SK-MEL-5 (cell line): ENCODE results near the gene BLOC1S4. TPM values are rescaled to one million over a fixed set of nuclear protein-coding genes. Genes with fewer than 3 reads are reported as not detected.

Source experiments
- DNase-seq: peaks from one replicate; pipeline ENCODE4 v3.0.0-alpha.2; 2016; ENCODE audit warnings: low read depth, low spot score
- in situ Hi-C: cut with HindIII; loops from 2 replicates; pipeline ENCODE4 v1.10.0; 2016; ENCODE audit warnings: low sequenced_read_pairs, high pct_unique_total_duplicates, low pct_unique_long_range_greater_than_20kb
- total RNA-seq: library from RNA; depleted of rRNA; stranded (reverse); fragments of >200 nt; shearing (Covaris generic); gene quantifications from 2 replicates; pipeline ENCODE4 v1.2.3, GENCODE V29; 2014

BLOC1S4 gene
- total RNA-seq, 1 experiment from 2014 or later = 12.9 TPM

DNA sequence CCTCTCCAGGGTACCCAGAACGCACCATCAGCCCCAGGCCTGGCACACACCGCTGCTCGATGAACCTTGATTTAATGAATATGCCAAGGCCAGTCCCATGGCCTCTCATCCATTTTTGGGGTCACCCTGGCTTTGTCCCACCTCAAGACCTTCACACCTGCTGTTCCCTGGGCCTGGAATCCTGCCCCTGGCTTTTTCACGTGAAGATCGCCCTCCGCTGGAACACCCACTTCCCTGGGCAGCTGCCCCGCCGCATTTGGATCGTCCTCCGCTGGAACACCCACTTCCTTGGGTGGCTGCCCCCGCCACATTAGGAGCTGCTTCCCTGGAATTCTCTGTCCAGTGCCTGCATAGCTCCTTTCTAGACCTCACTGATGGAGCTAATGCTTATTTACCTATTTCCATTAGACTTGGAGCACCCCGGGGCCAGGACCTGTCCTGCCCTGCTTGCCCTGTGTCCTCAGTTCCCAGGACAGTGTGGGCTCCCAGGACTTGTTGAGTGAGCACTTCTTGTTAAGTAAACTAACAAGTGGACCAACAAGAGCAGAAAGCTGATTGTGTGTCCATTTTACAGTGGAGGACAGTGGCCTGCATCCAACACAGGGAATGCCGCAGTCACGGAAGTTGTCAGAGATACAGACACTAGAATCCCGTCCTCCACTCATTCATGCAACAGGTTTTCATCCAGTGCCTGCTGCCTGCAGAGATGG lies 12.5 kb downstream of the BLOC1S4 start:
- in situ Hi-C loops = no loop called here
- DNase-seq = no peak

DNA sequence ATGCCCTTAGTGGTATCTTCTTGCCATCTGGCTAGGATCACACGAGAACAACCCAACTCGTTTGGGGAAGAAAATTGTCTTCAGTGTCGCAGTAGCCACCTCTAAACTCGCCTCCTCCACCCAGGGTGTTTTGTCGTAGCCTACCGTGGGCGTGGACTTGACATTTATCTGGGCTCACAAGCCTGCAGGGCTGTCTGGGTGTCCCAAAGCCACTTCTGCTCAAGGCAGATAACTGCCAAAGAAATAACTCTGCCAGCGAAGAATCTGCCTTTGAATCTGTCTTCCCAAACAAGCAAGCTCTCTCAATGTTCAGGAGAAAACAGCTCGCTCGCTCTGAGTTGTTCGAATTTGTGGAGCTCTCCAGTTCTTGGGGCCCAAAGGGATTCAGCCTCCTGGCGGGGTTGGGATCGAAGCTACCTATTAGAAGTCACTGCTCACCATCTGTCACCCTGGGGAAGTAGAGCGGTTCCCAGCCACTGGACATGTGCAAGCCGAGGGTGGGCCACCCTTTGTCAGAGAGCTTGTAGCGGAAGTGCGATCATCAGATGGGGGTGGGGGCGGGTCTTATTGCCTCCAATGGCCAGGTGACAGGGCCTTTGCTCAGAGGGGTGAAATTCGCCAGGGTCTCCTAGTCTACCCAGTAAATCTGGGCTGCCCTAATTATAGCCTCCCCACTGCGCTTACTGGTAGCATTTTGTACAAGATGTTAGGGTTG lies 14.8 kb downstream of the BLOC1S4 start:
- DNase-seq = no peak
- in situ Hi-C loops = no loop called here

DNA sequence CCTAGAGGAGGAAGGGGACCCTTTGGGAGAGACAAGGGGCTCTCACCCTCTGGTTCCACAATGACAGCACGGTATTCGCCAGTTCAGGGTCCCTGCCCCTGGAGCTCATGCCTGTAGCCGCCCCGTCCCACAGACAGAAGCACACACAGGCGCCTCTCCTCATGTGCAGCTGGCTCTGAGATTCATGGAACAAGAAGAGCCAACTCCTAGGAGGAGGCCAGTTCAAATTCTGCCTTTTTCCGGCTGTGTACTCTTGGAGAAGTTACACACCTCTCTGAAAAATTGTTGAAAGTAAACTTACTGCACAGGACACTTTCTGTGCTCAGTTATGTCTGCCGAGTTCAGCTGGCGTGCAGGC lies 15.3 kb downstream of the BLOC1S4 start:
- DNase-seq = no peak
- in situ Hi-C loops = no loop called here

DNA sequence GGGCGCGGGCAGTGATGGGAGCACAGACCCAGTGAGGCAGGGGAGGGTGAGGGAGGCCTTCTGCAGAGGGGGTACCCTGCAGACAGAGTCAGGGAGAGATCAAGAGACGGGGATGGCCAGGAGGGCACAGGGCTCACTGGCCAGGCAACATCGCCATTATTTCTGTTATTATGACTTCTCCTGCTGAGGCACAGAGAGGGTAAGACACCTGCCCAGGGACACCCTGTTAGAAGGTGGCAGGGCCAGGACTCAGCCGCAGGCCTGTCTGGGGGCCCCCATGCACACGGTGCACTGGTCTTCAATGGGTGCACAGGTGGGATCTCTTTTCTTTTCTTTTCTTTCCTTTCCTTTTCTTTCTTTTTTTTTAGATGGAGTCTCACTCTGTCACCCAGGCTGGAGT lies 15.8 kb downstream of the BLOC1S4 start:
- in situ Hi-C loops = no loop called here
- DNase-seq = no peak

DNA sequence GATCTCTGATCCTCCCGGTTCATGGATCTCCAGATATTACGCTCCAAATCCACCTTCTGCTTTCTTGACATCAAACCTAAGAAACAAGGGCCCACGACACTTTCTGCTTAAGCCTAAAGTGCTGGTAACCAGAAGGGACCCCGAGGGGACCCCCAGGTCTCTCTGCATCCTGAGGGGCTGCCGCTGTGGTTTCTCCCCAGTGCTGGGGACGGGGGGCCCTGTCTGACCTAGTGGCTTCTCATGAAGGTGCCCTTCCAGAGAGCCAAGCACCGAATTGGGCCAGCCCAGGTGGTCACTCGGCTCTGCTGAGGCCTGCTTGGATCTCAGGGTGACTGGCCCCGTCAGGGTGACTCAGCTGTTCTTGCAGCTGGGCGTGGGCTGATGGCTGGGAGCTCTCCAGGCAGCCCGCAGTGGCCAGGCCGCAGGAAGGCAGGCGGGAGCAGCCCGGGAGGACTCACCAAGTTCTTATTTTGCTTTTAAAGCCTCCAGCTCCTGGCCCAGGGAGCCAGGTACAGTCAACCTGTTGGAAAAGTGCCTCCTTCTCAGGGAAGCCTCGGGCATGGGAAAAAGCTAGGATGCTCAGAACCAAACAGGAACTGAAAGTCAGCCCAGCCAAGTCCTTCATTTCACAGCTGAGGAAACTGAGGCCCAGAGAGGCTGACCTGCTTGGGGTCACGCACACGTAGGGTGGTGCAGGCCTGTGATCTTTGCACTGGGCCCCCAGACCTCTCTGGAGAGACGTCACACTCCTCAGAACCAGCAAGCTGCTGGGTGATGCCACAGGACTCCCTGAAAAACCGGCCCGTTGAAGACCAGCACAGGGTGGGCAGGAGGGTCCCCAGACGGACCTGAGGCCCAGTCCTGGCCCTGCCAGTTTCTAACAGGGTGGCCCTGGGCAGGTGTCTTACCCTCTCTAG lies 16.7 kb downstream of the BLOC1S4 start:
- DNase-seq = no peak
- in situ Hi-C loops = no loop called here

DNA sequence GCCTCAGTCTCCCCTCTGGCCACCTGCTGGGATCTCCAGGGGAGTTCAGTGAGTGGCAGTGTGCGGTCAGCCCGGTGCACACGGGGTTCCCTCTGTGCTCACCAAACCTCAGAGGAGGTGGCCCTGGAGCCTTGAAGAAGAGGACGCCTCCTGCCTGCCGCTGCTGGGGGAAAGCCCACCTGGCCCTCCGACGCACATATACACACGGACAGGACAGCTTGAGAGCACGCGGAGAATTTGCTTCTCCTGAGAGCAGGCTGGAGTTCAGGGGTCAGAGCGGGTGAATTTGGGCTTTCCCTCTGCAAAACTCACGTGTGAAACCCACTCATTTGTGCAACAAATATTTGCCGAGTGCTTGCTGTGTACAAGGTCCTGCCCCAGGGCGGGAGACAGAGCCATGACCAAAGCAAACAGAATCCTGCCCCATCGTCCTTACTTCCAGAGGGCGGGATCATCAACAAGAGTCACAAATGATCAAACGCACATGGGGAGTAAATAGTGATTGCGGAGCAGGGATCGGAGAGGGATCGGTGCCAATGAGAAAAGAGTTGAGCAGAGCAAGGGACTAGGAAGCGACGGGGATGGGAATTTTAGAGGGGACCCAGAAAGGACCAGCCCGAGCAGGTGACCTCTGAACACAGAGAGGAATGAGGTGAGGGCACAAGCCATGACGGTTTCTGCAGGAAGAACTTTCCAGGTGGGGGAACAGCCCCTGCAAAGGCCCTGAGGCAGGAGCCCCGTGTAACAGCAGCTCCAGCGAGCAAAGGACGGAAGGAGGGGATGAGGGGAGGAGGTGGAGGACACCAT lies 17.6 kb downstream of the BLOC1S4 start:
- in situ Hi-C loops = no loop called here

DNA sequence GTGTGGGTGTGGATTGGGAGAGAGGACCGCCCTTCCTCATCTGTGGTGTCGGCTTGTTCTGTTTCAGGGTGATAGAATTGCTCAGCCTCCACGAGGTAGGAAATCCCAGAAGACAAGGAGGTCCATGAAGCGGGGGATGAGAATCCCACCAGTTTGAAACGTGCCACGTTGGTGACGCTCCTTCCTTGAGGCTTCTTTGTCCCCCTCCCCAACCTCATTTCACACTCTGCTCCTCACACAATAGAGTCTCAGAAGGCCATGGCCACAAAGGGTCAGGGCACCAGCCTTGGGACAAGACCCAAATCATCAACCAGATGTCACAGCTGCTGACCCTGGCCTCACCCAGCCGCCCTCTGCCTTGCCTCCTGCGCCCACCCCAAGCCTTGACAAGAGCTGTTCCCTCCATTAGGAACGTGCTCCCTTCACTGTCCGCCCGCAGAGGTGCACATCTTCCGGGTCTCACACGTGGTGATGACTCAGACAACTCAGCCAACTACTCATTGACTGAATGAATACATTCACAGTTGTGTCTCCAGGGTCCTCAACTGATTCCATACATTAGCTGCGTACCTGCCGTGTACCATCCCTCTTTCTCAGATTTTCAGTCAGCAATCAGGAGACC lies 18.3 kb downstream of the BLOC1S4 start:
- peak; percentile 58 for DNase-seq
- in situ Hi-C loops = no loop called here

More for the DNA sequence above, 17.6 kb downstream of the BLOC1S4 start:
- no peak for DNase-seq

DNA sequence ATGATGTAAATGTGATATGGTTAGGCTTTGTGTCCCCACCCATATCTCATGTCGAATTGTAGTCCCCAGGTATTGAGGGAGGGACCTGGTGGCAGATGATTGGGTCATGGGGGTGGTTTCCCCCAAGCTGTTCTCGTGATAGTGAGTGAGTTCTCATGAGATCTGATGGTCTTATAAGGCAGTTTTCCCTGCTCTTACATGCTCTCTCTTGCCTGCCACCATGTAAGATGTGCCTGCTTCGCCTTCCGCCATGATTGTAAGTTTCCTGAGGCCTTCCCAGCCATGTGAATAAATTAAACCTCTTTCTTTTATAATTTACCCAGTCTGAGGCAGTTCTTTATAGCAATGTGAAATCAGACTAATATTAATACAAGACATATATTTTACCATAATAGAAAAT lies 23.9 kb downstream of the BLOC1S4 start:
- DNase-seq = no peak
- in situ Hi-C loops = no loop called here

DNA sequence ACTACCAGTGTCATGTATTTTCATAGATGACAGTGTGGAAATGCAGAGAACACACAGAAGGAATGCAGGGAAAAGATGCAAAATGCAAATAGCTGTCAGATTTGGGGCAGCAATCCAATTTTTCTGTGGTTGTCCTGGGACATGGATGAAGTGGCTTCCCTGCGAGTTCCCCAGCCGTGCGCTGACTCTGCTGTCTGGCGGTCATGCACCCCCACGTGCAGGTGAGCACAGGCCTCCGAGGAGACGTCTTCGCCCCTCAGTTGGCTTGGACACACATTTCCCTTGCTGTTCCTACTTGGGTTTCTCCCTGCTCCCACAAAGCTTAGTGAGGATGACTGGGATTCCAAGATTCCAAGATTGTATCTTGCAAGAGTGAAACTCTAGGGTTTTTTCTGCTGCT lies 24.4 kb downstream of the BLOC1S4 start:
- in situ Hi-C loops = no loop called here
- no peak for DNase-seq

DNA sequence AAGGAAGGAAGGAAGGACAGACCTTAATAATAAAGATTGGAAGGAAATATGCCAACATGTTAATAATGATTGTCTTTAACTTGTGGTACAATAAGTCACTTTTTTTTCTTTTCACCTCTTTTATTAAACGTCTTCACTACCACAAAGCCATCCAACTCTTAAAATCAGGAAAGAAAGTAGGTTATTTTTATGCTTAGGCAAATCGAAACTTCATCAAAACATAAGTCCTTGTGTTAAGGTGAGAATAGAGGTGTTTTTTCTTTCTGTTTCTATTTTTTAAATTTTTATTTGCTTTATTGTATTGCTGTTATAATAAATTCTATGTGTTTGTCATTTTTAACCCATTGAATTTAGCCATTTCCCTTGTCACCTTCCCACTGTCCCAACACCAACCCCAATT lies 26.5 kb downstream of the BLOC1S4 start:
- no peak for DNase-seq

DNA sequence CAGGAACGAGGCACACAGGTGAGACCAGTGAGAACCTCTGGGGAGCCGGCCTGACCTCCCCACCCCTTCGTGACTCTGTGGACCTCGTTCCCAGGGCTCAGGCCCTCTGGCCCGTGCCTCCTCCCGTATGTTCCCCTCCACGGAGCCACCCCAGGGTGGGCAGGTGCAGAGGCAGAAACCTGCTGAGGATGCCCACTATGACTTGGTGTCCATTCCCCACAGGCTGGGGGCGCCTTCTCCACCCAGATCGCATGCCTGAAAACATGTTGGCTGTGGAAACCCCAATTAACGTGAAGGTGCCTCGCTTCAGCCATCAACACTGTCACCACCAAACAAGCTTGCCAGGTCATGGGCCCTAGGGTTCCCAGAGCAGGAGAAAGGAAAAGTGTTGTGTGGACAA lies 27.0 kb downstream of the BLOC1S4 start:
- no peak for DNase-seq
- in situ Hi-C loops = no loop called here

More for the DNA sequence above, 26.5 kb downstream of the BLOC1S4 start:
- in situ Hi-C loops = no loop called here

DNA sequence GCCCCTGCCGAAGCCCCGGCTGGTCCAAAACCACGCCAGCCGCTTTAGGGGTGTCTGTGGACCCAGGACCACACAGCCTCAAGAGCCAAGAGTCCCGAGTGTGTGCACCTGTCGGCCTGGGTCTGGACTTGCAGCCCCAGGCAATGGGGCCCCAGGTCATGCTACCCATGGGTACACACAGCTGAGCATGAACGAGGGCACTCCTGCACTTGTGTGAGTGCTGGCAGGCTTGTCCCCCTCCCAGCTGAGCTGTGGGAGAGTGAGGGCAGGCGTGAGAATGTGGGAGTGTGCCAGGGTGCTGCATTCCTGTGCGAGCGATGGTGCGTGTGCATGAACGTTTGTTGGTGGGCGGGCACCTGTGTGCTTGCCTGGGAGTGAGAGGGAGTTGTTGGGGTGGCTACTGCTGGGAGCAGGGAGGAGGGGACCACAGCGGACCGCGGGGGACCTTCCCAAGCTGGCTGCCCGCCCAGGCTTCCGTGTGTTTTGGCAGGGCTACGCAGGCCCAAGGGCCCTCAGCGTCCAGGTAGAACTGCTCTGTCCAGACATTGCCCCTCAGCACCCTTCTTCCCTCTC lies 30.8 kb downstream of the BLOC1S4 start:
- DNase-seq = no peak
- in situ Hi-C loops = no loop called here

DNA sequence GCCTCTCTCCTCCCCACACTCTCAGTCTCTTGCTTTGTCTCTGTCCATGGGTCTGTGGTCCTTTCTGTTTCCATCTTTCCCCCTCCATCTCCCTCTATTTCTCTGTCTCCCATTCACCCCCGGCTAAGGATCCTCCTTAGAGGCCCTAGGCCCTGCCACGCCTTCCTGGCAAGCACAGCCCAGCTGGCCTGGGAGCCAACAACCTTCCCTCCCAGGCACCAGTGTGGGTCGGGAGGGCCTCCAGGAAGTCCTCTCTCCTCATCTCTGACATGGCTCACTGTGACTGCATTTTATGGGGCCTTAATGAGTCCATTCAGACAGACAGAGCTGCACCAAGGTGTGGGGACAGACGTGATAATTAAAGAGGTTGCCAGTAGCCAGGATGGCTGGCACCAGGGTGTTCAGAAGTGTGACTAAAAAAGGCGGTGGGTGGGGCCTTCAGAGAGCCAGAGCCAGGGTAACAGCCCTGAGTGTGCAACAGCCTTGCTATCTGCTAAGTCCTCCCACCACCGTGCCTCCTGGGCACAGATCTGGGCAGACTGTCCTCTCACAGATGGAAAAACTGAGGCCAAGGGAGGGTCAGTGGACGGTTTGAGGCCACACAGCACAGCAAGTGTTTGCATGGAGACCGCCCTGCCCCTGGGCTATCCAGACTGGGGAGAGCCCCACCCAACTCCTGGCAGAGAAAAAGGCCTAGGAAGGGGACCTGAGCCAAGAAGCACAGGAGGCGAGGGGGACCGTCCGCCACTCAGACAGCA lies 31.5 kb downstream of the BLOC1S4 start:
- DNase-seq = no peak

DNA sequence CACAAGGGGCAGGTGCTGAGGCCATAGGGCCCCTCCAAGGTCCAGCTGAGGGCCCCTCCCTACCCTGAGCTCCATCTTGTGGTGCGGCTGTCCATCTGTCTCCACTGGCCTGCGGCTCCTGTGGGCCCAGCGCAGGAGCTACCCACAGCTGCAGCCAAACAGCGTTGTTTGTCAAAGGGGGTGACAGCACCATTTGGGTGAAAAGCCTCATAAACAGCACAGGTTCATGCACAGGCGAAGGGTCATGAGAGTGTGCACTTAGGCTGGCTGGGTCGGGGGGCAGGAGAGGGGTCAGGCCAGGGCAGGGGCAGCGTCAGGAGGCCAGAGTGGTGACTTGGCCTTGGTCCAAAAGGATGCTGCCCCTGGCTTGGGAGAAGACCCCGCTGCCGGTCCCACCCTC lies 32.3 kb downstream of the BLOC1S4 start:
- in situ Hi-C loops = no loop called here
- no peak for DNase-seq

More for the DNA sequence above, 31.5 kb downstream of the BLOC1S4 start:
- in situ Hi-C loops = no loop called here

DNA sequence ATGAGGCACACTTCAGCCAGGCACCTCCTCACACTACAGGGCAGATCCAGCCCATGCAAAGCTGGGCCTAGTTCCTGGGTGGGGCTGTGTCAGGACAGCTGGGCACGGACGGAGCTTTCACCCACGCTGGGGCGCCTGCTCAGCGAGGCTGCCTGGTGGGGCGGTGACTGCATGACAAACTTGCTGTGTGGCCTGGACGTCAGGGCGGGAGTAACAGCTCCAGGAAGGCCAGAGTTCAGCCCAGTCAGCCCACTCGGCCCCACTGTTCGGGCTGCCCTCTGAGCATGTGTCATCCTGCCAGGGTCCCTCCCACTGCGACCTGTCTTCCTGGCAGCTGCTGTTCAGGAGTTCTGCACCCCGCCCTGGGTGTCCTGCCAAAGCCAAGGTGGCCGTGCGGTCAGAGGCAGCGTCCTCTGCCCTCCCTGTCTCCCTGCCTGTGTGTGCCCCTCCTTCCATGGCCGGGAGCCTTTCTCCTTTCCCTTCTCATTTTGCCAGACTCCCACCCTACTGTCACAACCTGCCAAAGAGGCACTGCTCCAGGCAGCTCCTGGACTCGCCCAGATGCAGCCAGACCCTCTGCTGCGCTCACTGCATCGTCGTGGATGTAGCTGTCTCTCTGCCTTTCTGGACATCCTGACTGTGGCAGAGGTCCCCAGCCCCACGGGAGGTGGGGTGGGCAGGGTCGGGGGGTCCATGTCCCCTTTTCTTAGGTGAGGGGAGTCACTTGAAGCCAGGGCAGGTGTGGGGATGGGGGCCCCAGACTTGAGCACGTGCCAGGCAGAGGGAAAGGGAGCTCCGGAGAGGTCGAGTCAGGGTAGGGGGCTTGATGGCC lies 33.6 kb downstream of the BLOC1S4 start:
- no peak for DNase-seq
- in situ Hi-C loops = no loop called here
